Measurements from ENCODE around the gene SHB. TPM values are rescaled to one million over a fixed set of nuclear protein-coding genes. Genes with fewer than 3 reads are reported as not detected.

SHB gene
- total and polyA plus RNA-seq, 2 donors (not counting 3 experiments of a cell fraction or from before 2014, with no cell fraction given), result 13.4 to 24.9 TPM

DNA sequence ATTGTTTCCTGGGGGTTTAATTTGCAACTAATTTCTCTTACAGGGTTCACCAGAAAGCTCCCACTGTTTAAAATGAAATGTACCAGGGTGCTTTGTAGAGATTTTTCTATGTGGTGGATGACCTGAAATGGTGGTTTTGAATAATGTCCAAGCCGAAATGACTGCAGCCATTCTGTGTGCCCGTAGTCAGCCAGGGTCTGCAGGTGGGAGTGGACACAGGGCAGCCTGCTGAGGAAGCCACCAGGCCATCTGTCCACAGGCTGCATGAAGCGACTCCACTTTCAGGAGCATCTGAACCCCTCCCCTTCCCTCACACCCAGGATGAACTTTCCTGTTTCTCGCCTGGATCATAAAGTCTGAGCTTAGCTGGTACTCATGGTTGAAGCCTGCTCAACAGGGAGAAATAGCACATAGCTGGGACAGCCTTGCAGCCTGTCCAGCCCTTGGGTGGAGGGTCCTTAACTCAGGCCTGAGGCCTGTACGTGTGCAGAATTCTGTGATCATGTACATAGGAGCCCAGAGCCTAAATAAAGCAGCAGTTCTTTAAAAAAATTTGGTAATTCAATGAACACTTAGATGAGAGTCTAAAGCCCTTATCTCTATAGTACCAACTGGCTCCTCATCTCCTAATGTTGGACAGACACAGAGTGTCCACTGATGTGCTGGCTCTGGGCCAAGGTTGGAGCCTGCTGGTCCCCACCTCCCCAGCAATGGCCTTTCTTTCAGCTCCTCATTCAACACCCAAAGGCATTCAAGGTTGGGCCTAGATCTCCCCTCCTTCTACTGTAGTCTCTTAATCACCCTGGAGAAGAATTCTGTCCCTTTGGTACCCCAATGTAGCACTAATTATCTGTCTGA is 72.8 kb downstream of the SHB start:
- H3K79me2 ChIP-seq (ENCODE audit: control insufficient read depth, insufficient read depth, low read length), result peaks cover 15% of the 10 kb centered on the region
- H3K27ac ChIP-seq (ENCODE audit: insufficient read depth, low read depth, low read length), result no peak overlapping the region
- intact Hi-C loops (cut with micrococcal nuclease), result no loop called here
- dilution Hi-C loops (cut with MboI; ENCODE audit: extremely low pct_ligation_motif_present, low sequenced_read_pairs), result no loop called here
- H4K20me1 ChIP-seq (replicated peaks; ENCODE audit: control insufficient read depth, extremely low read depth, insufficient read depth, low read length), result no peaks in the 10 kb centered on the region
- ChIA-PET CTCF (interaction anchor here (1.4 to 3.6 kb wide), 4 partner anchors 13 to 92 kb away, joined by 3 to 9 read pairs (median 4); no protein-coding TSS in a partner anchor), POLR2A (no interaction called here)
- no peak for DNase-seq (ENCODE audit: low read depth, low spot score)
- H3K27me3 ChIP-seq (ENCODE audit: control insufficient read depth in 2 of 2, insufficient read depth in 2 of 2, low read length in 2 of 2), result no peaks in the 10 kb centered on the region
- H3K9me1 ChIP-seq (replicated peaks; ENCODE audit: control insufficient read depth, extremely low read depth, insufficient read depth, low read length), result no peaks in the 10 kb centered on the region
- no peak overlapping the region for H3K4me3 ChIP-seq (replicated peaks in 1 of 3; ENCODE audit: insufficient read depth in 1 of 3, low read depth in 1 of 3, low read length in 3 of 3)
- H3K36me3 ChIP-seq (ENCODE audit: control insufficient read depth in 2 of 2, extremely low read depth in 1 of 2, insufficient read depth in 2 of 2, low read length in 2 of 2), result peaks cover 0 to 3% of the 10 kb centered on the region in 2 experiments
- no peak for FAIRE-seq
- H3K9me3 ChIP-seq (replicated peaks; ENCODE audit: control insufficient read depth, insufficient read depth, low read length), result no peaks in the 10 kb centered on the region
- no peak overlapping the region for H2AFZ ChIP-seq (ENCODE audit: low read depth, low read length)
- TF ChIP-seq POLR2AphosphoS5 (IDR thresholded peaks at IDR 0.05; ENCODE audit: insufficient read depth, low read depth, low read length) (no peak), MYC (IDR thresholded peaks at IDR 0.05; ENCODE audit: low read depth, low read length) (no peak), JUN (IDR thresholded peaks at IDR 0.05; ENCODE audit: borderline replicate concordance, insufficient read depth, insufficient read length, low read depth) (no peak), POLR2A (IDR thresholded peaks at IDR 0.05; ENCODE audit: low read depth, low read length) (no peak), FOS (IDR thresholded peaks at IDR 0.05; ENCODE audit: borderline replicate concordance, insufficient read depth, low read length) (no peak), EZH2 (IDR thresholded peaks at IDR 0.05; ENCODE audit: borderline replicate concordance, low read depth, low read length, severe bottlenecking) (no peak), GATA2 (IDR thresholded peaks at IDR 0.05; ENCODE audit: insufficient read depth, insufficient read length, low read depth, low read length) (no peak)
- TF ChIP-seq, protein P1, sequence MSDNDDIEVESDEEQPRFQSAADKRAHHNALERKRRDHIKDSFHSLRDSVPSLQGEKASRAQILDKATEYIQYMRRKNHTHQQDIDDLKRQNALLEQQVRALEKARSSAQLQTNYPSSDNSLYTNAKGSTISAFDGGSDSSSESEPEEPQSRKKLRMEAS (IDR thresholded peaks at IDR 0.05; ENCODE audit: insufficient read depth, insufficient read length), result no peak
- TF ChIP-seq, protein P2, sequence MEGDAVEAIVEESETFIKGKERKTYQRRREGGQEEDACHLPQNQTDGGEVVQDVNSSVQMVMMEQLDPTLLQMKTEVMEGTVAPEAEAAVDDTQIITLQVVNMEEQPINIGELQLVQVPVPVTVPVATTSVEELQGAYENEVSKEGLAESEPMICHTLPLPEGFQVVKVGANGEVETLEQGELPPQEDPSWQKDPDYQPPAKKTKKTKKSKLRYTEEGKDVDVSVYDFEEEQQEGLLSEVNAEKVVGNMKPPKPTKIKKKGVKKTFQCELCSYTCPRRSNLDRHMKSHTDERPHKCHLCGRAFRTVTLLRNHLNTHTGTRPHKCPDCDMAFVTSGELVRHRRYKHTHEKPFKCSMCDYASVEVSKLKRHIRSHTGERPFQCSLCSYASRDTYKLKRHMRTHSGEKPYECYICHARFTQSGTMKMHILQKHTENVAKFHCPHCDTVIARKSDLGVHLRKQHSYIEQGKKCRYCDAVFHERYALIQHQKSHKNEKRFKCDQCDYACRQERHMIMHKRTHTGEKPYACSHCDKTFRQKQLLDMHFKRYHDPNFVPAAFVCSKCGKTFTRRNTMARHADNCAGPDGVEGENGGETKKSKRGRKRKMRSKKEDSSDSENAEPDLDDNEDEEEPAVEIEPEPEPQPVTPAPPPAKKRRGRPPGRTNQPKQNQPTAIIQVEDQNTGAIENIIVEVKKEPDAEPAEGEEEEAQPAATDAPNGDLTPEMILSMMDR (IDR thresholded peaks at IDR 0.05; ENCODE audit: extremely low read depth in 1 of 2, insufficient read depth in 1 of 2, low read depth in 1 of 2, low read length in 2 of 2), result no peak
- no TSS peak for BruUV-seq (replicated peaks)
- H3K4me2 ChIP-seq (ENCODE audit: insufficient read depth, low read length), result no peak overlapping the region
- peaks cover 9% of the 10 kb centered on the region for H3K4me1 ChIP-seq (ENCODE audit: control insufficient read depth, extremely low read depth, insufficient read depth, low read length)
- H3K9ac ChIP-seq (replicated peaks; ENCODE audit: extremely low read depth, insufficient read depth, low read length), result no peak overlapping the region

All from endothelial cell of umbilical vein (primary cell).